Measurements from ENCODE around the gene GTF3C4. TPM values are rescaled to one million over a fixed set of nuclear protein-coding genes. Genes with fewer than 3 reads are reported as not detected.

The GTF3C4 gene
- total RNA-seq, 2 experiments from 2014 or later: 16.2 to 16.4 TPM

GRCh38 chr9:132743931-132744479 lies 73.7 kb downstream of the GTF3C4 start:
- no peaks in the 10 kb centered on the region for H3K9me3 Mint-ChIP-seq
- ChIA-PET POLR2A (no interaction called here), CTCF (no interaction called here)
- no peak for DNase-seq
- no peak overlapping the region for H3K27ac Mint-ChIP-seq
- H3K36me3 Mint-ChIP-seq (ENCODE audit: low read depth): no peaks in the 10 kb centered on the region
- H3K27me3 Mint-ChIP-seq: peaks cover 41% of the 10 kb centered on the region
- TF ChIP-seq CTCF (IDR thresholded peaks at IDR 0.05): no peak
- no peaks in the 10 kb centered on the region for H3K4me1 Mint-ChIP-seq (ENCODE audit: low read depth)
- no peak overlapping the region for H3K4me3 Mint-ChIP-seq
- intact Hi-C loops (cut with micrococcal nuclease): no loop called here
- ATAC-seq: no peak

Other genes starting within 250 kb of the GTF3C4 start
- not detected for gene BARHL1, start 87.9 kb upstream of the GTF3C4 start, total RNA-seq
- gene DDX31, start 481 bp upstream of the GTF3C4 start, total RNA-seq: 10 to 100 TPM; 20.9 to 22.8 TPM
- gene AK8, start 207.8 kb downstream of the GTF3C4 start, total RNA-seq: not detected
- 1 to 10 TPM; 1.9 to 3.2 TPM for gene SPACA9, start 208.4 kb downstream of the GTF3C4 start, total RNA-seq

Measured in activated CD8-positive, alpha-beta T cell treated with anti-CD3 and anti-CD28 coated beads for 36 hours (primary cell).